ENCODE data around the gene DLG5.

The DLG5 gene

GRCh38 chr10:77944519-77944918 lies 18.0 kb upstream of the DLG5 start (continued):
- no peak for TF ChIP-seq REST (tag by site-specific recombination; IDR thresholded peaks at IDR 0.05)
- TF ChIP-seq PRDM1 (tag by site-specific recombination; IDR thresholded peaks at IDR 0.05), result no peak
- no peak for TF ChIP-seq PBX3 (CRISPR knock-in tag; IDR thresholded peaks at IDR 0.05)
- TF ChIP-seq ZNF488 (tag by site-specific recombination; IDR thresholded peaks at IDR 0.05), result no peak
- no peak for TF ChIP-seq RBAK (tag by site-specific recombination; IDR thresholded peaks at IDR 0.05)
- TF ChIP-seq ZNF645 (tag by site-specific recombination; IDR thresholded peaks at IDR 0.05), result no peak

- CTCF ChIA-PET, result no interaction called here
- TF ChIP-seq ZFP3 (tag by site-specific recombination; IDR thresholded peaks at IDR 0.05; ENCODE audit: low read depth) (no peak), PATZ1 (tag by site-specific recombination; IDR thresholded peaks at IDR 0.05) (peak; percentile 76), REPIN1 (tag by site-specific recombination; IDR thresholded peaks at IDR 0.05; ENCODE audit: low read depth) (no peak), ZNF433 (tag by site-specific recombination; IDR thresholded peaks at IDR 0.05; ENCODE audit: low read depth) (no peak), PRDM10 (tag by site-specific recombination; IDR thresholded peaks at IDR 0.05) (peak; percentile 85), ZBTB10 (tag by site-specific recombination; IDR thresholded peaks at IDR 0.05) (no peak), ZNF366 (tag by site-specific recombination; conservative IDR thresholded peaks at IDR 0.05) (peak; percentile 60), REST (tag by site-specific recombination; IDR thresholded peaks at IDR 0.05) (no peak)
These were observed 16.8 kb upstream of the DLG5 start for GRCh38 chr10:77943121-77943901.

More at GRCh38 chr10:77943121-77943901, 16.8 kb upstream of the DLG5 start:
- Histone ChIP-seq H3K9me3 (ENCODE audit: control insufficient read depth, insufficient read depth, low read depth, low read length) (no peaks in the 10 kb centered on the region), H3K4me3 (ENCODE audit: low read depth, low read length) (no peak overlapping the region), H3K27ac (ENCODE audit: extremely low read depth, low read depth, low read length) (no peak overlapping the region), H3K4me1 (ENCODE audit: control insufficient read depth, insufficient read depth, low read length) (no peaks in the 10 kb centered on the region), H3K36me3 (ENCODE audit: control insufficient read depth in 2 of 2, insufficient read depth in 1 of 2, low read length in 2 of 2) (no peaks in the 10 kb centered on the region)
- POLR2A ChIA-PET, result interaction anchor here (1.0 kb wide), 1 partner anchor 9 kb away, joined by 8 read pairs; no protein-coding TSS in a partner anchor

Data from HEK293 (cell line).